OCI-LY3 (cell line): ENCODE measurements around the gene LUZP1.

Experiments used
- CTCF ChIP-seq: fragments of 200-600, 300-600 bp; sonication (generic); IDR thresholded peaks from 2 replicates; pipeline ENCODE4 v1.5.1; 2014; ENCODE audit warnings: antibody characterized with exemption, low read length, low read depth
- EZH2phosphoT487 ChIP-seq: fragments of 200-600 bp; shearing (Covaris generic); IDR thresholded peaks from 2 replicates; pipeline ENCODE4 v1.6.1; 2018; ENCODE audit warnings: antibody characterized with exemption, mixed run types, low read depth

GRCh38 chr1:23069675-23070074, 99.0 kb downstream of the LUZP1 start:
- TF ChIP-seq CTCF (no peak), EZH2phosphoT487 (no peak)
